GM12878 (cell line): ENCODE data around the gene PNPLA3. TPM values are rescaled to one million over a fixed set of nuclear protein-coding genes. Genes with fewer than 3 reads are reported as not detected.

Experiments
- ATAC-seq: fragments of 200-7000 bp; cut with Tn5 transposase; 3 replicates; pipeline ENCODE4 v1.9.1; 2020; ENCODE audit warnings: mild to moderate bottlenecking, moderate library complexity
- BruUV-seq: library from RNA; stranded (reverse); fragments of 400-500 nt; replicated peaks from 2 replicates; lab custom pipeline; 2021; lab: Mats Ljungman, UMichigan
- CTCF ChIA-PET: fragments of 300-600 bp; sonication (Branson Sonifier 250); formaldehyde crosslinking; extraction: SDS; loops from one replicate; lab custom pipeline; 2021; ENCODE audit warnings: inconsistent platforms; lab: Yijun Ruan, JAX
- POLR2A ChIA-PET: fragments of 350-600 bp; formaldehyde crosslinking; extraction: SDS; loops from one replicate; lab custom pipeline; 2021; ENCODE audit warnings: inconsistent platforms; lab: Charles Lee
- RAD21 ChIA-PET: fragments of 300-600 bp; sonication (Branson Sonifier 250); formaldehyde crosslinking; loops from one replicate; lab custom pipeline; 2023; ENCODE audit warnings: antibody characterized with exemption; ENCODE audit not compliant: unreplicated experiment; lab: Charles Lee
- SMC1A ChIA-PET: fragments of 300-600 bp; sonication (Branson Sonifier 250); formaldehyde crosslinking; loops from one replicate; lab custom pipeline; 2023; ENCODE audit not compliant: unreplicated experiment, uncharacterized antibody; lab: Charles Lee
- DNase-seq: peaks from one replicate; pipeline ENCODE4 v3.0.0-alpha.2; 2011; ENCODE audit warnings: low read depth, low spot score
- FAIRE-seq: peaks from 3 replicates; lab custom pipeline; 2011; peaks lifted over from hg19 to GRCh38; lab: Jason Lieb, UNC
- H2AFZ ChIP-seq: 2 replicates; pipeline ENCODE4 v1.6.0; 2011; ENCODE audit warnings: low read depth, low read length, control low read depth; ENCODE audit not compliant: control insufficient read depth
- H3K27ac ChIP-seq: 2 replicates; pipeline ENCODE4 v1.5.1; 2011; ENCODE audit warnings: control low read depth; ENCODE audit not compliant: control insufficient read depth, insufficient read depth
- H3K27me3 ChIP-seq, 2 experiments: replicated peaks in 1 of 2; 2 replicates each; pipeline versions ENCODE4 v1.6.0 to v1.6.1; 2011; ENCODE audit warnings: low read length in 1 of 2; ENCODE audit not compliant: control insufficient read depth in 2 of 2, insufficient read depth in 2 of 2
- H3K36me3 ChIP-seq, 2 experiments: 2 replicates each; pipeline ENCODE4 v1.5.1; 2011; ENCODE audit warnings: low read length in 1 of 2; ENCODE audit not compliant: control insufficient read depth in 2 of 2, insufficient read depth in 2 of 2
- H3K4me1 ChIP-seq: 2 replicates; pipeline ENCODE4 v1.6.1; 2011; ENCODE audit warnings: mild to moderate bottlenecking, low read length, moderate library complexity, mixed read lengths; ENCODE audit not compliant: control insufficient read depth, insufficient read depth
- H3K4me2 ChIP-seq: 2 replicates; pipeline ENCODE4 v1.6.0; 2011; ENCODE audit warnings: control low read depth; ENCODE audit not compliant: control insufficient read depth, insufficient read depth
- H3K4me3 ChIP-seq: fragments of 200-600 bp; sonication (generic); 2 replicates; pipeline ENCODE4 v1.5.1; 2016
- H3K79me2 ChIP-seq: 2 replicates; pipeline ENCODE4 v1.6.0; 2011; ENCODE audit warnings: low read length; ENCODE audit not compliant: control insufficient read depth, insufficient read depth
- H3K9ac ChIP-seq: 2 replicates; pipeline ENCODE4 v1.8.0; 2011; ENCODE audit warnings: low read length, control low read depth, mixed read lengths; ENCODE audit not compliant: control insufficient read depth, insufficient read depth
- H3K9me3 ChIP-seq: replicated peaks from 3 replicates; pipeline ENCODE4 v1.5.1; 2011; ENCODE audit warnings: mild to moderate bottlenecking, low read length; ENCODE audit not compliant: control insufficient read depth, insufficient read depth
- H4K20me1 ChIP-seq: 2 replicates; pipeline ENCODE4 v1.6.0; 2011; ENCODE audit not compliant: control insufficient read depth, insufficient read depth
- CBX5 ChIP-seq: sonication (generic); IDR thresholded peaks from 2 replicates; pipeline ENCODE4 v1.6.1; 2016; ENCODE audit warnings: low read depth, moderate library complexity, mild to moderate bottlenecking, inconsistent platforms
- CHD1 ChIP-seq: IDR thresholded peaks from 2 replicates; pipeline ENCODE4 v1.6.1; 2012; ENCODE audit warnings: low read depth, low read length, improper control_type of control experiment
- GATAD2B ChIP-seq: fragments of 450-650 bp; conservative IDR thresholded peaks from 2 replicates; pipeline ENCODE4 v1.6.1; 2017; ENCODE audit warnings: low read depth, mild to moderate bottlenecking, moderate library complexity
- IKZF1 ChIP-seq: fragments of 450-650 bp; conservative IDR thresholded peaks from 2 replicates; pipeline ENCODE4 v1.6.1; 2017; ENCODE audit warnings: antibody characterized with exemption, mild to moderate bottlenecking
- IKZF2 ChIP-seq, 2 experiments: fragments of 450-650 bp; IDR thresholded peaks; 2 replicates each; pipeline ENCODE4 v1.6.1; 2017; ENCODE audit warnings: mild to moderate bottlenecking in 2 of 2, moderate library complexity in 2 of 2
- JUND ChIP-seq: IDR thresholded peaks from 2 replicates; pipeline ENCODE4 v1.6.1; 2012; ENCODE audit warnings: low read depth, mild to moderate bottlenecking, low read length, improper control_type of control experiment, moderate library complexity
- MEF2A ChIP-seq: IDR thresholded peaks from 2 replicates; pipeline ENCODE4 v1.6.1; 2011; ENCODE audit warnings: low read depth, mild to moderate bottlenecking, low read length, moderate library complexity; ENCODE audit not compliant: insufficient read depth
- POLR2AphosphoS5 ChIP-seq: IDR thresholded peaks from 2 replicates; pipeline ENCODE4 v1.6.1; 2011; ENCODE audit warnings: mild to moderate bottlenecking, low read length, inconsistent platforms
- POU2F2 ChIP-seq: IDR thresholded peaks from 3 replicates; pipeline ENCODE4 v1.6.1; 2011; ENCODE audit warnings: low read depth, mild to moderate bottlenecking, low read length, borderline replicate concordance
- RAD51 ChIP-seq: fragments of 450-650 bp; IDR thresholded peaks from 2 replicates; pipeline ENCODE4 v1.6.1; 2016; ENCODE audit warnings: moderate library complexity, mild to moderate bottlenecking, inconsistent platforms
- RCOR1 ChIP-seq: conservative IDR thresholded peaks from 2 replicates; pipeline ENCODE4 v1.6.1; 2012; ENCODE audit warnings: low read depth, low read length, improper control_type of control experiment
- SMC3 ChIP-seq: IDR thresholded peaks from 2 replicates; pipeline ENCODE4 v1.6.1; 2011; ENCODE audit warnings: low read length, improper control_type of control experiment, borderline replicate concordance
- SREBF2 ChIP-seq: IDR thresholded peaks from 2 replicates; pipeline ENCODE4 v1.6.1; 2012; ENCODE audit warnings: mild to moderate bottlenecking, low read length
- TAF1 ChIP-seq: IDR thresholded peaks from 2 replicates; pipeline ENCODE4 v1.6.1; 2011; ENCODE audit warnings: mild to moderate bottlenecking, low read depth, low read length, borderline replicate concordance
- TBL1XR1 ChIP-seq: IDR thresholded peaks from 2 replicates; pipeline ENCODE4 v1.6.1; 2012; ENCODE audit warnings: low read depth, low read length, improper control_type of control experiment
- TCF7 ChIP-seq: IDR thresholded peaks from 2 replicates; pipeline ENCODE4 v1.6.1; 2014; ENCODE audit warnings: antibody characterized with exemption, borderline replicate concordance
- ZBTB40 ChIP-seq: fragments of 450-650 bp; IDR thresholded peaks from 2 replicates; pipeline ENCODE4 v1.6.1; 2016; ENCODE audit warnings: mild to moderate bottlenecking, moderate library complexity, borderline replicate concordance
- ZNF274 ChIP-seq: IDR thresholded peaks from one replicate; pipeline ENCODE4 v1.8.0; 2011; ENCODE audit not compliant: insufficient read length, insufficient read depth
- WGBS: methylation state at CpG from one replicate; pipeline ENCODE4 v1.1.6; 2016; ENCODE audit warnings: low lambda C conversion rate; ENCODE audit not compliant: insufficient replicate concordance, insufficient coverage; ENCODE audit errors: missing lambda C conversion rate; 5-methylcytosine and 5-hydroxymethylcytosine counted together
- in situ Hi-C: fragments of 300-500 bp; cut with MboI; formaldehyde crosslinking; loops from 9 replicates; pipeline ENCODE4 v1.14.3; 2018; ENCODE audit warnings: mixed read lengths
- intact Hi-C: fragments of 100-400 bp; cut with micrococcal nuclease; formaldehyde crosslinking; loops from one replicate; pipeline ENCODE4 v1.14.2; 2022; ENCODE audit not compliant: unreplicated experiment
- polyA plus RNA-seq, 11 experiments: library from polyadenylated mRNA; depleted of rRNA in 4 of 11; unstranded in 6 of 11; stranded (reverse) in 5 of 11; fragments of >200 nt; fragmentation: Nextera tagmentation in 4 of 11; fragmentation: Illumina TruSeq in 1 of 11; extraction: Ambion mirVana in 4 of 11; extraction: Trizol in 1 of 11; gene quantifications; 1 replicate in 1 of 11; 2 replicates in 10 of 11; pipeline versions ENCODE4 v1.2.1 to v1.2.3, GENCODE V29; 2011 to 2016; ENCODE audit warnings: inconsistent platforms in 2 of 11, missing spikeins in 2 of 11, low read depth in 1 of 11
- total RNA-seq, 4 experiments: library from RNA; depleted of rRNA in 3 of 4; stranded (reverse); fragments of >200 nt in 3 of 4; fragmentation: Illumina TruSeq in 1 of 4; extraction: Trizol in 1 of 4; gene quantifications; 2 replicates each; pipeline versions ENCODE4 v1.2.1 to v1.2.3, GENCODE V29; 2013 to 2021
- TF ChIP-seq, protein P1 (sequence below): IDR thresholded peaks from 2 replicates; pipeline ENCODE4 v1.6.1; 2012; ENCODE audit warnings: low read depth, low read length, improper control_type of control experiment

Gene PNPLA3
- total and polyA plus RNA-seq, 10 of the 15 experiments (the other 5 are each of a cell fraction or from before 2014, with no cell fraction given), result 0.05 to 0.08 TPM; not detected in 8

GRCh38 chr22:43917521-43917920 lies 6.1 kb upstream of the PNPLA3 start:
- ChIA-PET SMC1A (no interaction called here), RAD21 (no interaction called here), POLR2A (no interaction called here), CTCF (no interaction called here)
- no peaks in the 10 kb centered on the region for H4K20me1 ChIP-seq
- no TSS peak for BruUV-seq
- in situ Hi-C loops, result no loop called here
- H3K79me2 ChIP-seq, result no peaks in the 10 kb centered on the region
- H3K9ac ChIP-seq, result no peak overlapping the region
- FAIRE-seq (no peak), DNase-seq (no peak), ATAC-seq (no peak)
- no peaks in the 10 kb centered on the region for H3K36me3 ChIP-seq
- WGBS, result 23% methylated on average over 3 of the region's 6 CpGs
- H3K27me3 ChIP-seq, result no peaks in the 10 kb centered on the region; a peak in 1 of 4 replicates
- no peak overlapping the region for H3K4me2 ChIP-seq
- no peaks in the 10 kb centered on the region for H3K9me3 ChIP-seq
- no peak overlapping the region for H3K27ac ChIP-seq
- no peak overlapping the region for H3K4me3 ChIP-seq
- no peaks in the 10 kb centered on the region for H3K4me1 ChIP-seq
- TF ChIP-seq TBL1XR1, result no peak
- no peak for TF ChIP-seq CBX5
- no peak for TF ChIP-seq GATAD2B
- TF ChIP-seq RAD51, result no peak
- no peak for TF ChIP-seq JUND
- no peak for TF ChIP-seq ZBTB40
- no peak for TF ChIP-seq IKZF1
- no peak for TF ChIP-seq CHD1
- no peak for TF ChIP-seq POU2F2
- TF ChIP-seq ZNF274, result no peak
- TF ChIP-seq SREBF2, result no peak
- TF ChIP-seq SMC3, result no peak
- TF ChIP-seq RCOR1, result no peak
- TF ChIP-seq TAF1, result no peak
- TF ChIP-seq, protein P1, sequence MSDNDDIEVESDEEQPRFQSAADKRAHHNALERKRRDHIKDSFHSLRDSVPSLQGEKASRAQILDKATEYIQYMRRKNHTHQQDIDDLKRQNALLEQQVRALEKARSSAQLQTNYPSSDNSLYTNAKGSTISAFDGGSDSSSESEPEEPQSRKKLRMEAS, result no peak
- TF ChIP-seq IKZF2 (IDR thresholded peaks at IDR 0.05), result no peak
- no peak for TF ChIP-seq MEF2A
- no peak for TF ChIP-seq POLR2AphosphoS5
- TF ChIP-seq TCF7, result no peak
- intact Hi-C loops, result no loop called here
- H2AFZ ChIP-seq, result no peak overlapping the region
